Activated CD4-positive, CD25-positive, alpha-beta regulatory T cell (primary cell): ENCODE results near the gene FSHR.

ENCODE experiments used
- DNase-seq, 4 experiments: peaks; one replicate each; lab custom pipeline; 2025; lab: John Stamatoyannopoulos, UW

The FSHR gene

DNA sequence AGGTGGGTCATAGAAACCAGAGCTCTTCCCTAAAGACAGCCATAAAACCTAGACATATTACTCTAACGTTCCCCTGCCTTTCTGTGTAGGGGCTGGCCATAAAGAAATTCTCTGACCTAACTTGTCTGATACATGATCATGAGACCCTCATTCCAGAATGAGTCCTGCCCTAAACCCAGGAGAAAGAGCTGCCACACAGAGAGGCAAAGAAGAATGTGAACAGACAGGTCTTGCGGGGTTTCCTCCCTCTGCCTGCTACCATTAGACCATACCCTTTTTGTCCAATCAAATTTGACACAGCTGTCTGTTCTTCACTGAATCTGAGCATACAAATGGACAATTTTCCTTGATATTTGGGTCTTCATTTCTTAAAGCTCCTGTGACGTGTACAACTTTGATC is 200.0 kb downstream of the FSHR start:
- DNase-seq: no peak

DNA sequence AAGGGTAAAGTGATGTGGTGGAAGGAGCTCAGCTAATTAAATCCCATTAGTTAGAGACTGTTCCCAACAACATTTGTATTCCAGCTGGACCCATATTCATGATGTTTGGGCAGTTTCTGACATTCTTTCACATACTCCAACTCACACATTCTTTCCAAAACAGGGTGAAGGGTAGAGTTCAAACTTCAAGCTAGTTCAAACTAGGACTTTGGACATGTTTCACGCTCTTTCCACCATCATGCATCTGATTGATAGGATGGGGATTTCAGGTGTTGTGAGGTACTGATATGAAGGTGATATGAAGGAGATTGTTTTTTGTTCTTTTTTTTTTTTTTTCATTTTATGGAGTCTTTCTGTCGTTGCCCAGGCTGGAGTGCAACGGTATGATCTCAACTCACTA is 201.7 kb downstream of the FSHR start:
- DNase-seq: no peak

DNA sequence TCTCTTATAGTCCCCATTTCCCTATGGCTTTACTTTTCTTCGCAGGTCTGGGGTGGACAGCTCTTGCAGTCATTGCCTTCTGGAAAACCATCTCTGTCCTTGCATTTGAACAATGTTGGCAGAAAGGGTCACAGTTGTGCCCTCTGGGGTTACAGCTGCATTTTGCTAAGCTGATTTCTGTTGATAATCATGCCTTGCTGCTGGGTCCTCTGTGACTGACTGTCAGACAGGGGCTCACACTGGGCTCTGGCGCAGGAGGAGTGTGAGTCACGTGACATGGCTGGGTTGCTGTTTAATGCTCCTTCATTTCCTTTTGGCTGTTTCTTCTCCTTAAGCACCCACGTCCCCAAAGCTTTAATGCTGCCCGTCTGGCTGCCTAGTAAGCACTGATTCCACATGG is 202.2 kb downstream of the FSHR start:
- no peak for DNase-seq

GRCh38 chr2:48948400-48949125 is 205.8 kb downstream of the FSHR start:
- no peak for DNase-seq

DNA sequence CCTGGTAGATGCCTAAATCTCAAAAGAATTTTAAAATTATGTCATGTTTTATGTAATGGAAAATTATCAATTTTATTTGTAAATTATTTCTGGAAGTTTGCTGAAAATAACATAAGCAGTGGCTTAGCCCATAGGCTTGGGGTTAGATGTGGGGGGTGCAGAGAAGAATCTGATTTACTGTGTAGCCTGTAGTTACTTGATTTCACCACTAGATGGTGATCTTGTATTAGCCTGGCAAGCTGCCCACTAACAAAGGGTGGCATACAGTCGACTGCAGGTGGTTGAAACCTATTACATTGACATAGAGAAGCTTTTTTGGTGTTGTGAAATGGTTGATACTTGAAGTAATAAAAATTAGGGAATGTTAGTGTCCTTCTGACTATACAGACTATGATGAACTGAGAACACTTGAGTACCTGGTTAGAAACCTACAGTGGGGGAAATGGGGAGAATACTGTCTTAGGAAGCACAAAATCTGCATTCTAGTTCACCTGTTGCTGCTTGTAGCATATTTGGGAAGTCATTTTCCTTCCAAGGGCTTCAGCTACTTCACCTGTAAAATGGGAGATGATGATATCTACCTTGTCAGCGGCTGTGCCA is 207.8 kb downstream of the FSHR start:
- no peak for DNase-seq

- no peak for DNase-seq
Observed at GRCh38 chr2:48944956-48945355, 209.4 kb downstream of the FSHR start.

GRCh38 chr2:48943436-48943835 is 210.9 kb downstream of the FSHR start:
- DNase-seq: no peak

- no peak for DNase-seq
Observed at GRCh38 chr2:48941908-48942307, 212.4 kb downstream of the FSHR start.

DNA sequence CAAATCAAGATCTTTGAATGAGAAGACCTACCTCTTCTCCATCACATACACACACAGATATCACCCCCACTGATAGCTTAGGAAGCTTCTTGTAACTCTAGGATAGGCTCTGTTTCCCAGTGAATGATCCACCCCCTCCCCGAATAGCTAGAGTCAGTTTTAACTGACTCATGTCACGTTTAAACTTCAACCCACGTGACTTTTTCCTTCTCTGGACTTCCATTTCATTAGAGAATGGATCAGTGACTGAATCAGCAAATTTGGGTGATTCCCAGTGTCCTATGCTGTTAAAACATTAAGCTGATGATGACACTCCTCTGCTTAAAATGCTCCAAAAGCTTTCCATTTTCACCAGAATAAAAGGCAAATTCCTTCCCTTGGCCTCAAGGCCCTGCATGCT is 212.9 kb downstream of the FSHR start:
- no peak for DNase-seq

- DNase-seq: no peak
Observed at GRCh38 chr2:48940606-48941005, 213.7 kb downstream of the FSHR start.

- no peak for DNase-seq
Observed at GRCh38 chr2:48939232-48939631, 215.1 kb downstream of the FSHR start.

- DNase-seq: no peak
Observed at GRCh38 chr2:48938231-48938630, 216.1 kb downstream of the FSHR start.

DNA sequence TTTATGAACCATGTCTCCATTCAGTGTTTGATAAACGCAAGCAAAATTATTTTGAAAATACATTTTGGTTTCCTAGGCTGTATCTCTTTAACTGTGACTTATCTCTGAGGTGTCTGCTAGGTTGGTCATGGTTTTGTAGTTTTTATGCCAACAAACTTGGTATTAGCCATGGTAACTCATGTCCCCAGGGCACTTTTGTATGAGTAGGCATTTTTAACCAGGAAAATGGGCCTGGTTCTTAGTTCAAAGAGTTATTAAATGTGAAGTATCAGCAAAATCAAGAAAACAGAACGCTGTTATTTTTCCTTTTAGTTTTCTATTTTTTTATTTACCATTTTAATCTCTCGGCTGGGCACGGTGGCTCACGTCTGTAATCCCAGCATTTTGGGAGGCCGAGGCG is 219.5 kb downstream of the FSHR start:
- DNase-seq: no peak

- DNase-seq: no peak
Observed at GRCh38 chr2:48933828-48934497, 220.4 kb downstream of the FSHR start.

- no peak for DNase-seq
Observed at GRCh38 chr2:48932667-48933066, 221.6 kb downstream of the FSHR start.

- no peak for DNase-seq
Observed at GRCh38 chr2:48929571-48930301, 224.6 kb downstream of the FSHR start.

DNA sequence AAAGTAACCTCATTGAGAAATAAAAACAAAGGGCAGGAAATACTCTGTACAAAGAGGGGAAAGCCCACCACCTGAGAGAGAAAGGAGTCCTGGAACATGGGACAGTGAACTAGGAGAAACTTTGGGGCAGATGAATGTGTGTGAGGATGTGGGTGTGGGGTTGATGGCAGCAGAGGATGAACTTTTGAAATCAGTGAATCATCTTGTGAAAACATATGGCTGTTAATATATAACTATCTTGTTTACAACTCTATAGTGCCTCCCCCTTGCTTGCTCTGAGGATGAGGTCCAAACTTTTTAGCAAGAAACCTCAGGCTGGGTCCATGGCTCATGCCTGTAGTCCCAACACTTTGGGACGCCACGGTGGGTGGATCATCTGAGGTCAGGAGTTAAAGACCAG is 227.0 kb downstream of the FSHR start:
- DNase-seq: no peak

DNA sequence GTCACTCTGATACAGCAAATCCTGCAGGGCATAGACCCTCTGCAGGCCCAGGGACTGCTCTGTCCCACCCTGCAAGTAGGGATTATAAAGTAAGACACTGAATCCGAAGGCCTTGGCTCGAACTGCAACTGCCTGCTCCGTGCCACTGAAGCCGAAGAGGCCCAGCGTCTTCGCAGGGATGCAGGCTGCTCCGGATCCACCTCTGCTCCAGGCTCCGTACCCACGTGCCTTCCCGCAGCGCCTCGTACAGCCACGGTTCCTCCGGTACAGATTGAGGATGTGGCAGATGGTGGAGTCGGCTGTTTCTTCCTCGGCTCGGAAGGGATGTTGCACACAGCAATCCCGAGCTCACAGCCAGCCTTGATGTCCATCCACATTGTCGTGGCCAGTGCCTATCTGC is 238.4 kb downstream of the FSHR start:
- no peak for DNase-seq

GRCh38 chr2:48915227-48915626 is 239.1 kb downstream of the FSHR start:
- DNase-seq: no peak

DNA sequence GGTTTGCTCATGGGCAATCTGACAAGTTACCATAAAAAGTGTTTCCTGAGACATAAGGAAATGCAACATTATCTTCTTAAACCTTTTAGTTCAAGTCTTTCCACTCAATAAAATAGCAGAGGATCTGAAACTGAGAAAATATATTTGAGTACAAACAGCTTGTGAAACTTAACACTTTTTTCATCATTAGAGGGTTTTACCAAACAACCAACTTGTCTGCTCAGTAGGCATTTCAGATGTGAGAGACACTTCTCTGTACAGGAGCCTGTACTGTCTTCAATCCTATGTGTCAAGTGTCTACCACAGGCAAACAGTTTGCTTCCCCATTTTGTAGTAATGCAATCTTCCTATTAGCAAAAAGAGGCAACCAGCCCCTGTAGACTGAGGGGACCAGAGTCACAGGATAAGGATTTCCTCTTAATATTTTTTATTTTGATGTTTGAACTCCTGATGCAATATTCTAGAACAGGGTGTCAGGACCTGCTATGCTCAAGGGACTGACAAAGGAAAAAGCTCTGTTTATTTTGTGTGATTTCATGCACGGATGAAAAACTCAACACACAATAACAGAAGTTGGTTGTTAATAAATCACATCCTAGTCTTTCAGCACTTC is 239.7 kb downstream of the FSHR start:
- DNase-seq: no peak
